ENCODE measurements around the gene SLC35F3.

SLC35F3 gene

GRCh38 chr1:233981042-233981675 lies 76.7 kb downstream of the SLC35F3 start:
- no peak for DNase-seq

GRCh38 chr1:233982827-233983518 lies 78.5 kb downstream of the SLC35F3 start:
- no peak for DNase-seq

- no peak for DNase-seq
Measured at GRCh38 chr1:233983811-233984210, 79.3 kb downstream of the SLC35F3 start.

GRCh38 chr1:233988963-233989696 lies 84.7 kb downstream of the SLC35F3 start:
- no peak for DNase-seq

- DNase-seq = no peak
Measured at GRCh38 chr1:233990486-233990885, 86.0 kb downstream of the SLC35F3 start.

- DNase-seq = no peak
Measured at GRCh38 chr1:233993651-233994050, 89.2 kb downstream of the SLC35F3 start.

- DNase-seq = no peak
Measured at GRCh38 chr1:233994112-233994511, 89.6 kb downstream of the SLC35F3 start.

GRCh38 chr1:233998456-233998855 lies 94.0 kb downstream of the SLC35F3 start:
- DNase-seq = no peak

- no peak for DNase-seq
Measured at GRCh38 chr1:233998891-233999290, 94.4 kb downstream of the SLC35F3 start.

GRCh38 chr1:234000557-234001041 lies 96.1 kb downstream of the SLC35F3 start:
- no peak for DNase-seq

GRCh38 chr1:234001817-234002216 lies 97.3 kb downstream of the SLC35F3 start:
- no peak for DNase-seq

GRCh38 chr1:234004591-234004990 lies 100.1 kb downstream of the SLC35F3 start:
- DNase-seq = no peak

- DNase-seq = no peak
Measured at GRCh38 chr1:234007684-234008083, 103.2 kb downstream of the SLC35F3 start.

- no peak for DNase-seq
Measured at GRCh38 chr1:234008591-234008990, 104.1 kb downstream of the SLC35F3 start.

- DNase-seq = no peak
Measured at GRCh38 chr1:234009668-234010067, 105.2 kb downstream of the SLC35F3 start.

- DNase-seq = no peak
Measured at GRCh38 chr1:234014208-234014607, 109.7 kb downstream of the SLC35F3 start.

- no peak for DNase-seq
Measured at GRCh38 chr1:234018816-234019215, 114.3 kb downstream of the SLC35F3 start.

GRCh38 chr1:234019387-234019786 lies 114.9 kb downstream of the SLC35F3 start:
- no peak for DNase-seq

GRCh38 chr1:234022302-234022701 lies 117.8 kb downstream of the SLC35F3 start:
- DNase-seq = no peak

- no peak for DNase-seq
Measured at GRCh38 chr1:234039603-234040002, 135.1 kb downstream of the SLC35F3 start.

GRCh38 chr1:234040446-234041317 lies 136.2 kb downstream of the SLC35F3 start:
- DNase-seq = no peak

GRCh38 chr1:234044079-234044478 lies 139.6 kb downstream of the SLC35F3 start:
- no peak for DNase-seq

- no peak for DNase-seq
Measured at GRCh38 chr1:234047123-234047522, 142.6 kb downstream of the SLC35F3 start.

Measured in DMS79 (cell line).